WTC11 (cell line): Measurements from ENCODE around the gene SP140L. TPM values are rescaled to one million over a fixed set of nuclear protein-coding genes. Genes with fewer than 3 reads are reported as not detected.

Experiments
- ATF6 ChIP-seq: sonication (generic); formaldehyde crosslinking; IDR thresholded peaks from 2 replicates; pipeline ENCODE4 v1.8.1; 2023; ENCODE audit warnings: mild to moderate bottlenecking, missing genetic modification reagents
- CTCF ChIP-seq: fragments of 200-600 bp; IDR thresholded peaks from 2 replicates; pipeline ENCODE4 v1.8.0; 2022; ENCODE audit warnings: antibody characterized with exemption
- FOXP4 ChIP-seq: sonication (generic); formaldehyde crosslinking; IDR thresholded peaks from 2 replicates; pipeline ENCODE4 v1.8.0; 2022; ENCODE audit warnings: mild to moderate bottlenecking, missing genetic modification reagents
- GTF2I ChIP-seq: fragments of 250-450 bp; sonication (Bioruptor Pico); conservative IDR thresholded peaks from 2 replicates; pipeline ENCODE4 v1.4.0; 2021; ENCODE audit warnings: mild to moderate bottlenecking
- JAZF1 ChIP-seq: fragments of 250-450 bp; sonication (Bioruptor Pico); IDR thresholded peaks from 2 replicates; pipeline ENCODE4 v1.9.0; 2021; ENCODE audit warnings: moderate library complexity, mild to moderate bottlenecking, inconsistent platforms
- NFATC4 ChIP-seq: fragments of 250-450 bp; sonication (Bioruptor Pico); IDR thresholded peaks from 2 replicates; pipeline ENCODE4 v1.9.0; 2021; ENCODE audit warnings: mild to moderate bottlenecking
- NFYB ChIP-seq: sonication (generic); formaldehyde crosslinking; conservative IDR thresholded peaks from 2 replicates; pipeline ENCODE4 v1.8.0; 2022; ENCODE audit warnings: low read depth, missing genetic modification reagents
- PRDM15 ChIP-seq: sonication (generic); formaldehyde crosslinking; IDR thresholded peaks from 2 replicates; pipeline ENCODE4 v1.8.0; 2022; ENCODE audit warnings: missing genetic modification reagents
- RELA ChIP-seq: sonication (generic); formaldehyde crosslinking; IDR thresholded peaks from 2 replicates; pipeline ENCODE4 v1.8.1; 2022; ENCODE audit warnings: missing genetic modification reagents, mild to moderate bottlenecking, borderline replicate concordance
- TP53 ChIP-seq: sonication (generic); formaldehyde crosslinking; IDR thresholded peaks from 2 replicates; pipeline ENCODE4 v1.8.1; 2023; ENCODE audit warnings: mild to moderate bottlenecking, missing genetic modification reagents
- USF2 ChIP-seq: sonication (generic); formaldehyde crosslinking; IDR thresholded peaks from 2 replicates; pipeline ENCODE4 v1.8.1; 2023; ENCODE audit warnings: mild to moderate bottlenecking, missing genetic modification reagents, moderate library complexity
- ZNF263 ChIP-seq: sonication (generic); formaldehyde crosslinking; IDR thresholded peaks from 2 replicates; pipeline ENCODE4 v1.8.1; 2022; ENCODE audit warnings: low read depth, mild to moderate bottlenecking, moderate library complexity, missing genetic modification reagents
- ZNF317 ChIP-seq: sonication (generic); formaldehyde crosslinking; IDR thresholded peaks from 2 replicates; pipeline ENCODE4 v1.8.1; 2023; ENCODE audit warnings: low read depth, mild to moderate bottlenecking, moderate library complexity, missing genetic modification reagents, borderline replicate concordance
- ZNF423 ChIP-seq: fragments of 250-450 bp; sonication (Bioruptor Pico); IDR thresholded peaks from 2 replicates; pipeline ENCODE4 v2.1.2; 2022; ENCODE audit warnings: mild to moderate bottlenecking, moderate library complexity
- ZNF425 ChIP-seq: fragments of 250-450 bp; sonication (Bioruptor Pico); conservative IDR thresholded peaks from 2 replicates; pipeline ENCODE4 v1.9.0; 2021; ENCODE audit warnings: mild to moderate bottlenecking
- ZNF512 ChIP-seq: sonication (generic); formaldehyde crosslinking; IDR thresholded peaks from 2 replicates; pipeline ENCODE4 v1.8.1; 2022; ENCODE audit warnings: missing genetic modification reagents, borderline replicate concordance
- ZNF532 ChIP-seq: fragments of 250-450 bp; sonication (Bioruptor Pico); IDR thresholded peaks from 2 replicates; pipeline ENCODE4 v1.9.0; 2021; ENCODE audit warnings: mild to moderate bottlenecking, borderline replicate concordance
- total RNA-seq: library from RNA; stranded (reverse); gene quantifications from 3 replicates; pipeline ENCODE4 v1.2.3, GENCODE V29; 2021

The SP140L gene
- total RNA-seq, 1 experiment from 2014 or later, result 3.2 TPM

- TF ChIP-seq ZNF512 (CRISPR knock-in tag), result no peak
- TF ChIP-seq CTCF, result no peak
- TF ChIP-seq GTF2I (CRISPR knock-in tag), result no peak
- TF ChIP-seq ZNF317 (CRISPR knock-in tag), result no peak
- no peak for TF ChIP-seq TP53 (CRISPR knock-in tag)
- no peak for TF ChIP-seq ZNF425 (CRISPR knock-in tag)
- no peak for TF ChIP-seq FOXP4 (CRISPR knock-in tag)
- TF ChIP-seq JAZF1 (CRISPR knock-in tag), result no peak
- TF ChIP-seq ATF6, result no peak
- no peak for TF ChIP-seq ZNF532 (CRISPR knock-in tag)
- no peak for TF ChIP-seq NFATC4 (CRISPR knock-in tag)
- TF ChIP-seq ZNF423 (CRISPR knock-in tag), result no peak
- TF ChIP-seq RELA, result peak; percentile 69; the same call in 1 of the 2 replicates
- no peak for TF ChIP-seq USF2
- no peak for TF ChIP-seq PRDM15 (CRISPR knock-in tag)
- no peak for TF ChIP-seq NFYB
- TF ChIP-seq ZNF263 (CRISPR knock-in tag), result no peak
Observed at GRCh38 chr2:230411570-230412370, 84.8 kb downstream of the SP140L start (continued).
